ENCODE measurements around the gene STX8.
"Not testable (repeated sequence)": the region's sequence is repeated elsewhere in the genome, so short reads cannot be mapped to it uniquely, and the experiment has no call there.

STX8 gene

DNA sequence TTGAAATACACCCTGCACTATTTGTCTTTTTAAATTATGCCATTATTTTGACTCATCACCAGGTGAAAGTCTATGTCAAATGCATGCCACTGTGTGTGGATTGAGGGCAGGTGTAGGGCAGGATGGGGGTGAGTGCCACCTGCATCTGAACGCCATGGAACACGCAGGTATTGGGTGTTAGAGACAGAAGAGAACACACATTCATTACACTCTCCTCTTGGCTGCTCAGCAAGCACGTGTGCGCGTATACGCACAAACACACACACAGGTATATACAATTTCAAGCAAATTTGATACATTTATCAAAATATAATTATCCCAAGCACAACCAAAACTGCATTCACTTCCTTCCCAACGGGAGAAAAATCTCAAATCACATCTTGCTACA is 285.4 kb downstream of the STX8 start:
- no peak for DNase-seq

- DNase-seq: no peak
These were observed 288.3 kb downstream of the STX8 start for GRCh38 chr17:9287306-9287705.

DNA sequence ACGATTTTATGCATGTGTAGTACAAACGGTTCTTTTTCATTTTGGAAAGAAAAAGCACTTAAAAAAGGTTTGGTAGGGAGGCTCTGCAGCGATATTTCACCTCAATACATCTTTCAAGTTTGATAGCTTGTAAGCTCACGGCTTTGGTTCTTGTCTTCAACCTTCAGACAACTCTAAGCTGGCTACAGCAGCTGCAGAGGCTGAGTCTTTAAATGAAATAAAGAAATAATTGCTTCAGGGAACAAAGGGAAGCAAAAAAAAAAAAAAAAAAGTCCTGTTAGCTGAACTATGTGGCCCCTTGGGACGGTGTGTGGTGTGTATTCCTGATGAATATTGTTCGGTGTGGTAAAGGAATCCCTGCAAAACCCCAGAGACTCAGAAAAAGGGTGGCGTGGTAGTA is 289.2 kb downstream of the STX8 start:
- no peak for DNase-seq

- no peak for DNase-seq
These were observed 289.8 kb downstream of the STX8 start for GRCh38 chr17:9285602-9286427.

- peak; percentile 21 for DNase-seq
These were observed 290.7 kb downstream of the STX8 start for GRCh38 chr17:9284884-9285283.

DNA sequence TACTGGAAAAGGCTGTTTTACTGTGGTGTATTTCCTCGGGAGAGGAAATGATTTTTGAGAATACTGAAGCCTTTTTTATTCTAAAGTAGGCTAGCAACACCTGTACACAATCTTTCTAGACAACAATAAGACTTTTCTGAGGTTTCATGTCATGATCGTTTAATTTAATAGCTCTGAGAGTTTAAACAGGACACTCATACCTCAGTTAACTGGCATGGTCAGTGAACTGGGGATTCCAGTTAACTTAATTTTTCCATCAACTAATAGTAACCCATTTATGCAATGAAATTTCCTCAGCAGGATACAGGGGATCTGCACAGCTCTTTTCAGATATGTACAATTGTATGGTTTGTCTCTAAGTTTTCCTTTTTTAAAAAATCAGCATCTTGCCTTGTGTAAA is 291.7 kb downstream of the STX8 start:
- no peak for DNase-seq

- no peak for DNase-seq
These were observed 295.7 kb downstream of the STX8 start for GRCh38 chr17:9279893-9280292.

DNA sequence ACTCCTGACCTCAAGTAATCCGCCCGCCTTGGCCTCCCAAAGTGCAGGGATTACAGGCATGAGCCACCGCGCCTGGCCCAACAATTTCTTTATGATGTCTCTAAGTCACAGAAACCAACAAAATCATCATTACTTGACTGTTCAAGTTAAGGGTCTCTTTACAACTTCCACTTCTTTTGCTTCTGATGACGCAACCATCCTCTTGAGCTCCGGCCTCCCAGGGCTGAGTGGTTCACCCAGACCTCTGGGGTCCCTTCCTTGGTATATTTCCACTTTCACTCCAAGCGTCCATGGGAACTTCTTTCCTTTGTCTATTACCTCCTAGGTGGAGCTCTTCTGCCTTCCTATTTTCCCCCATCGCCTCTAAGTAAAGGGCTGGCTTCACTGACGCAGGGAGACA is 300.6 kb downstream of the STX8 start:
- no peak for DNase-seq

GRCh38 chr17:9273428-9274391 is 301.9 kb downstream of the STX8 start:
- no peak for DNase-seq

- DNase-seq: peak; percentile 64
These were observed 303.0 kb downstream of the STX8 start for GRCh38 chr17:9272501-9273200.

DNA sequence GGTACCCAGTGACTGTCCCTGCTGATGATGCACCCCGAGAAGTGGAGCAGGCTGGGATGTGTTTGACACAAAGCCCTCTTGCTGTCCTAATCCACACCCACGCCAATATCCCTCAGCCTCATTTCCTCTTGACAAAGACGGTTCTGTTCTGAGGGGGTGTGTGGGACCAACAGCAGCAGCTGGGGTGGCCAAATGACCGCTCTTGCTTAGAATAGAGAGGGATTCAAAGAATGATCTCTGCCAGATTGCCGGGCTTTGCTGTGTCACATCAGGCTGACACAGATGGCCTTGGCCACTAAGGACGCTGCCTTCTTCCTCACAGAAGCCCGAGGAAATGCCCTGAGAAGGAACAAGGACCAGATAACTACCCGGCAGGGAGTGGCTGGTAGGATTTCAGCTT is 303.6 kb downstream of the STX8 start:
- no peak for DNase-seq

- no peak for DNase-seq
These were observed 304.7 kb downstream of the STX8 start for GRCh38 chr17:9270921-9271320.

GRCh38 chr17:9269350-9270035 is 306.1 kb downstream of the STX8 start:
- no peak for DNase-seq

- no peak for DNase-seq
These were observed 307.1 kb downstream of the STX8 start for GRCh38 chr17:9268546-9268945.

- DNase-seq: no peak
These were observed 308.9 kb downstream of the STX8 start for GRCh38 chr17:9266697-9267117.

DNA sequence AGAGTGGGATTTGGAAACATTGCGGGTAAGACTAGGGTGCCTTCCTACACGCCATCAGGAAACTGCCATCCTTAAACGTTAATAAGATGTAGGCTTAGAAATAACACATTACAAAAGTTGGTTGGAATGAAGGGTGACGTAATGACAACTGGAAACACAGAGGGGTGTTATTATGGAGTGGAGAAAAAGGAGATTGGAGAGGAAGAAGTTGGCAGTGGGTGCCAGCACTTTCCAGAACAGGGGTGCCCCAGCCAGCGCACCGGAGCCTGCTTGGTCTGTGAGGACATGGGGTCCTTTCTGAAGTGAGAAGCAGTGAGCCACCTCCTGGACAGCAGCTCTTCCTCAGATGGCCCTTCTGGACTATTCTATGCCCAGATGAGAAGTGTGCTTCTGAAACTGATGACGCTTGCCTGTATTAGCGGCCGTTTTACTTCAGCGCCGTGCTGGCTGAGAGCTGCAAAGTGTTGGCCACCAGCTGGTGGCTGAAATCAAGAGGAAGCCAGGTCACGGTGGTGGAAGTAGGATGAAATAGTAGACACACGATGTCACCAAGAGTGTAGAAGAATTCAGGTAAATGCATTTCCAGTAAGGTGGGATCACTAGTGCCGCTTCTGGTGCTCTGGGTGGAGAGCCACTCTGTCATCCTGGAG is 309.5 kb downstream of the STX8 start:
- no peak for DNase-seq

DNA sequence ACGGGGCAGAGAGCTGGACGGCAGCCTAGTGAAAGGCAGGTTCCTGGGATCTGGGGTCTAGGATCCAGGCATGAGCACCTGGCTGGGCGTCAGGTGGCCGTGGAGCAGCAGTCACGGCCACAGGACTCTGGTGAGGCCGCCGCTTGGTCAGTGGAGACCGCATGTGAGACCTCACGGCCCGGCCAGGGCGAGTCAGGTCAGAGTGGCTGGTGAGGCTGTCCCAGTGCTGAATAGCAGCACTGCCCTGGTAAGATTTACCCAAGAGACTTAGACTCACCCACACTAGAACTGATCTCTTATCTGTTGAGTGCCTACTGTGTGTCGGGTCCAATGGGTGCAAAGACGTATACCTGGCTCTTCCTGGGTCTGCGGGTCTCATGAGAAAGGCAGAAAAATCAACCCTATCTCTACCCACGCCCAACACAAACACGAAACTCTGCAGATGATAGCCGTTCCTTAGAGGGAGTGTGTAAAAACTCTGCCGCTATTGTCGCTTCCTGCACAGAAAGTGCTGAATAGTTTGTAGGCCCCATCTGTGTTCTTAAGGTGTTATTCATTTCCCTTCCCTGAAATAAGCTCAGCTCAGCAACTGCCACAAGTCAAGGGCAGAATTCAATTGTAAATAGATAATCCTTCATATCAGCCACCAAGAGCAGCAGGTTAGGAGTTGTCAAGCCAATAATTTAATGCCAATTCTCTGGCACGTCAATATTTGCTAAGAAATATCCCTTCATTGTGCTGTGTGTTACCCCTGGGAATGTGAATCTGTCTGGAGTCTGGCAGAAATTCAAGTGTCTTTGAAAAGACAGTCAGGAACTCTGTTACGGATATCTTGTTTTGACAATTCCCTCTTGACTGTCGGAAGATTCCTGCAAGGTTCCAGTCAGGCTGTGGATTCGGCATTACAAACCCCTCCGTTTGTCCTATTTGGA is 314.3 kb downstream of the STX8 start:
- DNase-seq: no peak

GRCh38 chr17:9259419-9259818 is 316.2 kb downstream of the STX8 start:
- DNase-seq: no peak

GRCh38 chr17:9258115-9259015 is 317.3 kb downstream of the STX8 start:
- DNase-seq: no peak

- not testable (repeated sequence) for DNase-seq
These were observed 318.0 kb downstream of the STX8 start for GRCh38 chr17:9257630-9257965.

Data from fibroblast of skin of scalp (primary cell).